Measurements from ENCODE around the gene NOP56.

NOP56 gene

GRCh38 chr20:2651772-2652723 is at the start of gene NOP56:
NOP56 (plus strand) TSS chr20:2652632; CDS start chr20:2652661, 29 bp downstream.
- peak; percentile 92 for DNase-seq (ENCODE audit: low read depth in 1 of 2, low spot score in 1 of 2)

- no peak for DNase-seq (ENCODE audit: low read depth in 1 of 2, low spot score in 1 of 2)
Measured at GRCh38 chr20:2602746-2603145, 49.7 kb upstream of the NOP56 start.

GRCh38 chr20:2603816-2604505 is 48.5 kb upstream of the NOP56 start:
- no peak for DNase-seq (ENCODE audit: low read depth in 1 of 2, low spot score in 1 of 2)

GRCh38 chr20:2604506-2604835 is 48.0 kb upstream of the NOP56 start:
- DNase-seq (ENCODE audit: low read depth in 1 of 2, low spot score in 1 of 2) = no peak

- no peak for DNase-seq (ENCODE audit: low read depth in 1 of 2, low spot score in 1 of 2)
Measured at GRCh38 chr20:2606507-2607006, 45.9 kb upstream of the NOP56 start.

- no peak for DNase-seq (ENCODE audit: low read depth in 1 of 2, low spot score in 1 of 2)
Measured at GRCh38 chr20:2610326-2610725, 42.1 kb upstream of the NOP56 start.

- no peak for DNase-seq (ENCODE audit: low read depth in 1 of 2, low spot score in 1 of 2)
Measured at GRCh38 chr20:2610941-2611720, 41.3 kb upstream of the NOP56 start.

- DNase-seq (ENCODE audit: low read depth in 1 of 2, low spot score in 1 of 2) = no peak
Measured at GRCh38 chr20:2612073-2612472, 40.4 kb upstream of the NOP56 start.

- no peak for DNase-seq (ENCODE audit: low read depth in 1 of 2, low spot score in 1 of 2)
Measured at GRCh38 chr20:2616634-2617033, 35.8 kb upstream of the NOP56 start.

GRCh38 chr20:2617099-2617714 is 35.2 kb upstream of the NOP56 start:
- DNase-seq (ENCODE audit: low read depth in 1 of 2, low spot score in 1 of 2) = no peak

GRCh38 chr20:2618815-2619214 is 33.6 kb upstream of the NOP56 start:
- DNase-seq (ENCODE audit: low read depth in 1 of 2, low spot score in 1 of 2) = no peak

- no peak for DNase-seq (ENCODE audit: low read depth in 1 of 2, low spot score in 1 of 2)
Measured at GRCh38 chr20:2619337-2619736, 33.1 kb upstream of the NOP56 start.

GRCh38 chr20:2619961-2620595 is 32.4 kb upstream of the NOP56 start:
- no peak for DNase-seq (ENCODE audit: low read depth in 1 of 2, low spot score in 1 of 2)

GRCh38 chr20:2624190-2624589 is 28.2 kb upstream of the NOP56 start:
- no peak for DNase-seq (ENCODE audit: low read depth in 1 of 2, low spot score in 1 of 2)

GRCh38 chr20:2625062-2625461 is 27.4 kb upstream of the NOP56 start:
- DNase-seq (ENCODE audit: low read depth in 1 of 2, low spot score in 1 of 2) = no peak

GRCh38 chr20:2626853-2627541 is 25.4 kb upstream of the NOP56 start:
- no peak for DNase-seq (ENCODE audit: low read depth in 1 of 2, low spot score in 1 of 2)

GRCh38 chr20:2631228-2631627 is 21.2 kb upstream of the NOP56 start:
- DNase-seq (ENCODE audit: low read depth in 1 of 2, low spot score in 1 of 2) = no peak

GRCh38 chr20:2633381-2633780 is 19.1 kb upstream of the NOP56 start:
- DNase-seq (ENCODE audit: low read depth in 1 of 2, low spot score in 1 of 2) = no peak

- DNase-seq (ENCODE audit: low read depth in 1 of 2, low spot score in 1 of 2) = no peak
Measured at GRCh38 chr20:2637246-2637645, 15.2 kb upstream of the NOP56 start.

- no peak for DNase-seq (ENCODE audit: low read depth in 1 of 2, low spot score in 1 of 2)
Measured at GRCh38 chr20:2640260-2640659, 12.2 kb upstream of the NOP56 start.

Data from activated T-helper 1 cell treated with anti-CD3 and anti-CD28 coated beads, Interleukin-2, amount 50 U/mL, for 16 hours (primary cell).